Esophagus squamous epithelium (tissue), 4 donors: ENCODE data around the gene RASSF1.
"Not testable (repeated sequence)": the region's sequence is repeated elsewhere in the genome, so short reads cannot be mapped to it uniquely, and the experiment has no call there.

ENCODE experiments used
- CTCF ChIP-seq, 6 experiments: fragments of 450-650 bp in 4 of 6; fragments of 200-600 bp in 2 of 6; sonication (generic) in 2 of 6; IDR thresholded peaks; one replicate each; pipeline ENCODE4 v1.5.1; 2016 to 2019; ENCODE audit warnings: antibody characterized with exemption in 6 of 6, mild to moderate bottlenecking in 4 of 6, moderate library complexity in 4 of 6
- POLR2A ChIP-seq, 4 donors: fragments of 450-650 bp; IDR thresholded peaks; one replicate each; pipeline ENCODE4 v1.6.1; 2017; ENCODE audit warnings: antibody characterized with exemption in 4 of 4, mild to moderate bottlenecking in 4 of 4, moderate library complexity in 3 of 4

DNA sequence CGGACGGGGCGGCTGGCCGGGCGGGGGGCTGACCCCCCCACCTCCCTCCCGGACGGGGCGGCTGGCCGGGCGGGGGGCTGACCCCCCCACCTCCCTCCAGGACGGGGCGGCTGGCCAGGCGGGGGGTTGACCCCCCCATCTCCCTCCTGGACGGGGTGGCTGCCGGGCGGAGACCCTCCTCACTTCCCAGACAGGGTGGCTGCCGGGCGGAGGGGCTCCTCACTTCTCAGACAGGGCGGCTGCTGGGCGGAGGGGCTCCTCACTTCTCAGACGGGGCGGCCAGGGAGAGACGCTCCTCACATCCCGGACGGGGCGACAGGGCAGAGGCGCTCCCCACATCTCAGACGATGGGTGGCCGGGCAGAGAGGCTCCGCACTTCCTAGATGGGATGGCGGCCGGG is 28.6 kb downstream of the RASSF1 start:
- not testable (repeated sequence) for TF ChIP-seq CTCF, POLR2A (IDR thresholded peaks at IDR 0.05)
